Thymus (tissue), 11 donors: ENCODE measurements around the gene PAQR4. TPM values are rescaled to one million over a fixed set of nuclear protein-coding genes. Genes with fewer than 3 reads are reported as not detected.
A peak's percentile ranks its signal among the peaks of the same experiment; 100 is the strongest.

ENCODE experiments used
- DNase-seq, 9 donors: peaks; one replicate each; pipeline ENCODE4 v3.0.0-alpha.2; 2013; ENCODE audit warnings: low spot score in 9 of 9, low read depth in 6 of 9, missing footprints in 1 of 9
- H3K27ac ChIP-seq, 2 donors: one replicate each; pipeline ENCODE4 v1.5.1; 2013; ENCODE audit warnings: control low read depth in 1 of 2, low read depth in 1 of 2, low read length in 1 of 2, mild to moderate bottlenecking in 1 of 2, moderate library complexity in 1 of 2
- H3K27me3 ChIP-seq, 2 donors: one replicate each; pipeline ENCODE4 v1.5.1; 2013; ENCODE audit warnings: low read length in 1 of 2; ENCODE audit not compliant: control insufficient read depth in 2 of 2, insufficient read depth in 1 of 2
- H3K36me3 ChIP-seq, 2 donors: one replicate each; pipeline ENCODE4 v1.5.1; 2013; ENCODE audit warnings: low read length in 1 of 2, mild to moderate bottlenecking in 1 of 2, moderate library complexity in 1 of 2; ENCODE audit not compliant: control insufficient read depth in 2 of 2, insufficient read depth in 2 of 2
- H3K4me1 ChIP-seq, 2 donors: one replicate each; pipeline ENCODE4 v1.5.1; 2013; ENCODE audit warnings: low read length in 2 of 2; ENCODE audit not compliant: control insufficient read depth in 2 of 2, insufficient read depth in 2 of 2
- H3K4me3 ChIP-seq, 2 donors: one replicate each; pipeline ENCODE4 v1.5.1; 2013; ENCODE audit warnings: low read length in 2 of 2, control low read depth in 1 of 2, mild to moderate bottlenecking in 1 of 2
- H3K9me3 ChIP-seq, 2 donors: one replicate each; pipeline ENCODE4 v1.5.1; 2013; ENCODE audit warnings: low read length in 1 of 2, mild to moderate bottlenecking in 1 of 2; ENCODE audit not compliant: control insufficient read depth in 2 of 2, insufficient read depth in 1 of 2
- WGBS: extraction: QIAGEN DNeasy Blood & Tissue Kit; methylation state at CpG from one replicate; pipeline ENCODE4 v1.1.7; 2013; 5-methylcytosine and 5-hydroxymethylcytosine counted together
- polyA plus RNA-seq: library from polyadenylated mRNA; stranded (reverse); fragments of 200-250 nt; gene quantifications from one replicate; pipeline ENCODE4 v1.2.3, GENCODE V29; 2013
- total RNA-seq: library from RNA; stranded (reverse); fragments of 120-200 nt; gene quantifications from one replicate; pipeline ENCODE4 v1.2.4, GENCODE V29; 2013
- donor health status: healthy.

The PAQR4 gene
- total and polyA plus RNA-seq, 2 donors: 9.5 to 11.2 TPM

GRCh38 chr16:2981177-2981898 lies 12.2 kb downstream of the PAQR4 start:
- Histone ChIP-seq H3K36me3 (peaks cover 14 to 19% of the 10 kb centered on the region in 2 donors), H3K4me1 (peaks cover 7 to 34% of the 10 kb centered on the region in 2 donors), H3K27ac (no peak overlapping the region), H3K27me3 (peaks cover 3 to 30% of the 10 kb centered on the region in 2 donors), H3K4me3 (peak overlapping the region in 1 of 2 donors; percentile 92), H3K9me3 (peaks cover 0 to 4% of the 10 kb centered on the region in 2 donors)
- 85% methylated on average over 33 of the region's 33 CpGs for WGBS
- DNase-seq: no peak

GRCh38 chr16:2981899-2982250 lies 12.7 kb downstream of the PAQR4 start:
- Histone ChIP-seq H3K4me3 (no peak overlapping the region), H3K4me1 (peaks cover 7 to 34% of the 10 kb centered on the region in 2 donors), H3K27me3 (peaks cover 3 to 30% of the 10 kb centered on the region in 2 donors), H3K27ac (no peak overlapping the region), H3K36me3 (peaks cover 8 to 14% of the 10 kb centered on the region in 2 donors), H3K9me3 (peaks cover 0 to 4% of the 10 kb centered on the region in 2 donors)
- no peak for DNase-seq
- WGBS: 88% methylated on average over 4 of the region's 4 CpGs

- peaks cover 3 to 9% of the 10 kb centered on the region in 2 donors for H3K36me3 ChIP-seq
- WGBS: 97% methylated on average over 5 of the region's 5 CpGs
- peaks cover 7 to 39% of the 10 kb centered on the region in 2 donors for H3K4me1 ChIP-seq
- peaks cover 3 to 32% of the 10 kb centered on the region in 2 donors for H3K27me3 ChIP-seq
- H3K27ac ChIP-seq: no peak overlapping the region
- no peak overlapping the region for H3K4me3 ChIP-seq
- DNase-seq: no peak
- peaks cover 0 to 4% of the 10 kb centered on the region in 2 donors for H3K9me3 ChIP-seq
Measured at GRCh38 chr16:2982402-2982801, 13.3 kb downstream of the PAQR4 start.

DNA sequence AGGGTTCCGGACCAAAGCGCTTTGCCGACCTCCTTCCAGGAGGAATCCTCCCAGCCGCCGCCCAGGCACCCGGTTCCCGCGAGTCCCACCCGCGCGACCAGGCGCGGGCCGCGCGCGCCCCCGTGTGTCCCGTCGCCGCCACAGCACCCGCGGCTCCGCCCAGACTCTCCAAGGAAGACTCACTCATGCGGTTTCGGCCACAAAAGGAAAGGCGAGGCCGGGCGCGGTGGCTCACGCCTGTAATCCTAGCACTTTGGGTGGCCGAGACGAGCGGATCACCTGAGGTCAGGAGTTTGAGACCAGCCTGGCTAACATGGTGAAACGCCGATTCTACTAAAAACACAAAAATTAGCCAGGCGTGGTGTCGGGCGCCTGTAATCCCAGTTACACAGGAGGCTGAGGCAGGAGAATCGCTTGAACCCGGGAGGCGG lies 14.6 kb downstream of the PAQR4 start:
- WGBS: 11% methylated on average over 42 of the region's 42 CpGs
- no peak overlapping the region for H3K27ac ChIP-seq
- H3K4me3 ChIP-seq: no peak overlapping the region
- H3K27me3 ChIP-seq: peaks cover 6 to 38% of the 10 kb centered on the region in 2 donors
- H3K9me3 ChIP-seq: no peaks in the 10 kb centered on the region
- H3K4me1 ChIP-seq: peaks cover 7 to 36% of the 10 kb centered on the region in 2 donors
- DNase-seq: peak in 3 of 9 donors; percentile 65 to 78 (median 76)
- H3K36me3 ChIP-seq: no peaks in the 10 kb centered on the region

DNA sequence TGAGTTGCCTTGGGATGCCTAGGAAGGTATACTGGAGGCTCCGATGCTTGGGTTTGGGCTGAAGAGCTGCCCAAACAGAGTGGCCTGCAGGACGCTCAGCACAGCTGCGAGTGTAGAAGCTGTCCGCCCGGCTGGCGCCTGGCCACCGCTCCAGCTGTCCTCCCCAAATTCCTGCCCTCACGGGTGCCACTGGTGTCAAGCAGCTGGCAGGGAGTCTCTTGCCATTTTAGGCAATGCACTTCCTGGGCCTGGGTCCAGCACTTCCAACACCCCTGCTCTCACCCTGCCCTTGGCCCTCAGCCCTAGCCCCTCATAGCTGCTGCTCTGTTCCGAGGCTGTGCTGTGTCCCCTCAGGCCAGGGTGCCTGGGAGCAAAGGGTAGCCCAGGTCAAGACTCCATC lies 16.3 kb downstream of the PAQR4 start:
- DNase-seq: no peak
- WGBS: 97% methylated on average over 9 of the region's 9 CpGs

GRCh38 chr16:2985893-2986355 lies 16.8 kb downstream of the PAQR4 start:
- no peak overlapping the region for H3K4me3 ChIP-seq
- H3K4me1 ChIP-seq: peaks cover under 1 to 40% of the 10 kb centered on the region in 2 donors
- 96% methylated on average over 15 of the region's 15 CpGs for WGBS
- no peaks in the 10 kb centered on the region for H3K9me3 ChIP-seq
- peaks cover 9 to 56% of the 10 kb centered on the region in 2 donors for H3K27me3 ChIP-seq
- no peaks in the 10 kb centered on the region for H3K36me3 ChIP-seq
- DNase-seq: no peak
- H3K27ac ChIP-seq: peak overlapping the region in 1 of 2 donors; percentile 10

More for the DNA sequence above, 16.3 kb downstream of the PAQR4 start:
- H3K4me3 ChIP-seq: no peak overlapping the region
- peaks cover 2 to 41% of the 10 kb centered on the region in 2 donors for H3K4me1 ChIP-seq
- no peak overlapping the region for H3K27ac ChIP-seq
- no peaks in the 10 kb centered on the region for H3K9me3 ChIP-seq
- no peaks in the 10 kb centered on the region for H3K36me3 ChIP-seq
- H3K27me3 ChIP-seq: peaks cover 9 to 51% of the 10 kb centered on the region in 2 donors

DNA sequence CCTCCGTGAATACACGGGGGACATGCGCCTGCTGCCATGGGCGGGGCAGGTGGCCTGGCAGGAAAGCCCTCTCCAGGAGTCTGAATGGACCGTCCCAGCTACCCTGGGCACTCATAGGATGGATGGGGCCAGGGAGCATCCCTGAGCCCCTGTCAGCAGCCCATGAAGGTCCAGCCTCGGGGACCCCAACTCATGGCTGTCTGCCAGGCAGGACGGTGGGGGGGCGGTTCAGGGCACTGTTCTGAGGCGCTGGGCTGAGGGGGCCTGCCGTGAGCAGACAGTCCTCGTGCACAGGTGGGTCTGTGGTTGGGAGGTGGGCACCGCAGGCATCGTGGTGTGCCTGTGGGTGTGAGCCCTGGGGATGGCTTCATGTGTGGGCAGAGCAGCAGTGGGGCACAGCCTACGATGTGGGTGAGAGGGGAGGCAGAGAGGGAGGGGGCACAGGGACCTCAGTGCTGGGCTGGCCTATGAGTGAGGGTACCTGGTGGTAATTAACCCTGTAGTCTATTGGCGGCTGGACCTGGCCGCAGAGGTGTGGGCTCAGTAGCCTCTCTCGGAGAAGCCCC lies 17.6 kb downstream of the PAQR4 start:
- Histone ChIP-seq H3K27ac (no peak overlapping the region), H3K36me3 (no peaks in the 10 kb centered on the region), H3K4me1 (peaks cover 0 to 34% of the 10 kb centered on the region in 2 donors), H3K27me3 (peaks cover 9 to 58% of the 10 kb centered on the region in 2 donors), H3K4me3 (no peak overlapping the region), H3K9me3 (no peaks in the 10 kb centered on the region)
- DNase-seq: no peak
- WGBS: 73% methylated on average over 17 of the region's 17 CpGs

DNA sequence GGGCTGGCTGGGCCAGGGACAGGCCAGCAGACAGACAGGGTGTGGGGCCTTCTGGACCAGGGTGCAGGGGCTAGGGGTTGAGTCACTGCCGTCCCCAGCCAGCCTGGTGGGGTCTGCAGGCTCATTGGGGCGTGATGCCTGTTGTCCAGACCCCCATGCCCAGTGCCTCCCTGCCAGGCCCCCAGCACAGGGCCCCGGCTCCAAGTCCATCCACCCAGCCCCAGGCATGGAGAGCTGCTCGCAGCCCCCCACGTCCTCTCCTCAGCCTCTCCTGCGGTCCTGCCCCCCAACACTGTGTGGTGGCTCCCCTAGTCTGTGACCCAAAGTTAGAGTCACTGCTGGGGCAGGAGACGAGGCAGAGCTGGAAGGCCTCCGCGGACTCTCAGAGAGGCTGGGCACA lies 18.1 kb downstream of the PAQR4 start:
- H3K27ac ChIP-seq: no peak overlapping the region
- H3K27me3 ChIP-seq: peaks cover 9 to 56% of the 10 kb centered on the region in 2 donors
- WGBS: 95% methylated on average over 9 of the region's 9 CpGs
- DNase-seq: no peak
- no peak overlapping the region for H3K4me3 ChIP-seq
- H3K4me1 ChIP-seq: peaks cover 0 to 31% of the 10 kb centered on the region in 2 donors
- no peaks in the 10 kb centered on the region for H3K9me3 ChIP-seq
- no peaks in the 10 kb centered on the region for H3K36me3 ChIP-seq

DNA sequence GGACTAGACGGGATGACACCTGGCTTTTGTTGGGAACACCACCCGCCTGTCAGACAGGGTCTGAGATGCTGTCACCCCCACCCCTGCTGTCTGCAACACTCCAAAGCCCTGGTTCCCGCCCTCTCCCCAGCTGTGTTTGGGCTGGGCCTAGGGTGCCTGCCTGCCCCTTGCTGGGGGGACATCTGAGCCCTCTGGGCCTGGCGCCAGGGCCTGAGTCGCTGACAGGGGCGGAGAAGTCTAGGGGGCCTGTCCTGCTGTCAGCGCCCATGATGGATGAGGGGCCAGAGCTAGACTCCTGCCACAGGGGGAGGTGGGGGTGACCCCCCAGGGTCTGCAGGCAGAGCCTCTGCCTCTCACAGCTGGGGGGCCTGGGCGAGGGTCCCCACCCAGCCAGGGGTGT lies 18.7 kb downstream of the PAQR4 start:
- H3K27me3 ChIP-seq: peaks cover 9 to 58% of the 10 kb centered on the region in 2 donors
- no peak overlapping the region for H3K27ac ChIP-seq
- H3K9me3 ChIP-seq: no peaks in the 10 kb centered on the region
- WGBS: 88% methylated on average over 8 of the region's 8 CpGs
- peaks cover 0 to 31% of the 10 kb centered on the region in 2 donors for H3K4me1 ChIP-seq
- H3K4me3 ChIP-seq: no peak overlapping the region
- DNase-seq: no peak
- H3K36me3 ChIP-seq: no peaks in the 10 kb centered on the region
